K562 (cell line): ENCODE measurements around the gene DHTKD1. TPM values are rescaled to one million over a fixed set of nuclear protein-coding genes. Genes with fewer than 3 reads are reported as not detected.

Source experiments
- ATAC-seq: fragments of 200-7000 bp; cut with Tn5 transposase; 3 replicates; pipeline ENCODE4 v1.9.1; 2020; ENCODE audit warnings: moderate library complexity
- BruUV-seq: library from RNA; stranded (reverse); fragments of 400-500 nt; replicated peaks from 2 replicates; lab custom pipeline; 2021; lab: Mats Ljungman, UMichigan
- CTCF ChIA-PET: fragments of 300-600 bp; formaldehyde crosslinking; extraction: SDS; loops from one replicate; lab custom pipeline; 2021; ENCODE audit warnings: low intra/inter-chr PET ratio; lab: Yijun Ruan, JAX
- POLR2A ChIA-PET: fragments of 300-600, 350-650 bp; sonication (Branson Sonifier 250); formaldehyde crosslinking; extraction: SDS; loops from one replicate; lab custom pipeline; 2021; ENCODE audit warnings: antibody characterized with exemption, inconsistent platforms; lab: Yijun Ruan, JAX
- DNase-seq, 4 experiments: peaks; one replicate each; pipeline versions ENCODE4 v3.0.0 to v3.0.0-alpha.2; 2011 to 2018; ENCODE audit warnings: low spot score in 3 of 4, mixed read lengths in 3 of 4; ENCODE audit errors: extremely low read depth in 1 of 4
- FAIRE-seq: peaks from 2 replicates; lab custom pipeline; 2011; peaks lifted over from hg19 to GRCh38; lab: Jason Lieb, UNC
- H2AFZ ChIP-seq: 2 replicates; pipeline ENCODE4 v1.6.0; 2011; ENCODE audit warnings: low read depth, low read length, control low read depth, inconsistent platforms
- H3K27ac ChIP-seq: fragments of 200-600 bp; 3 replicates; pipeline ENCODE4 v1.8.0; 2011; ENCODE audit warnings: low read depth, mild to moderate bottlenecking, control low read depth, inconsistent platforms, low read length, moderate library complexity, mixed read lengths; ENCODE audit errors: extremely low read depth
- H3K27me3 ChIP-seq, 2 experiments: fragments of 300-600 bp in 1 of 2; 2 replicates in 1 of 2; 3 replicates in 1 of 2; pipeline versions ENCODE4 v1.6.0 to v1.8.0; 2011; ENCODE audit warnings: inconsistent platforms in 2 of 2, low read length in 2 of 2, mild to moderate bottlenecking in 1 of 2, mixed read lengths in 1 of 2, moderate library complexity in 1 of 2; ENCODE audit not compliant: control insufficient read depth in 2 of 2, insufficient read depth in 2 of 2
- H3K36me3 ChIP-seq: fragments of 300-600 bp; 3 replicates; pipeline ENCODE4 v1.8.0; 2011; ENCODE audit warnings: mild to moderate bottlenecking, low read length, inconsistent platforms; ENCODE audit not compliant: control insufficient read depth, insufficient read depth
- H3K4me1 ChIP-seq, 2 experiments: fragments of 200-600 bp in 1 of 2; replicated peaks in 1 of 2; 2 replicates in 1 of 2; 3 replicates in 1 of 2; pipeline versions ENCODE4 v1.5.1 to v1.8.0; 2011; ENCODE audit warnings: inconsistent platforms in 2 of 2, low read length in 2 of 2, mild to moderate bottlenecking in 1 of 2, mixed read lengths in 1 of 2, moderate library complexity in 1 of 2; ENCODE audit not compliant: control insufficient read depth in 2 of 2, insufficient read depth in 2 of 2
- H3K4me2 ChIP-seq: 2 replicates; pipeline ENCODE4 v1.6.1; 2011; ENCODE audit warnings: low read length, control low read depth, inconsistent platforms, mixed read lengths; ENCODE audit not compliant: insufficient read depth
- H3K4me3 ChIP-seq: fragments of 200-600 bp; sonication (generic), shearing (Covaris generic); 2 replicates; pipeline ENCODE4 v1.5.1; 2016; ENCODE audit warnings: control low read depth, inconsistent platforms
- H3K79me2 ChIP-seq: fragments of 200-600 bp; 3 replicates; pipeline ENCODE4 v1.8.0; 2011; ENCODE audit warnings: low read length, inconsistent platforms; ENCODE audit not compliant: control insufficient read depth, insufficient read depth
- H3K9ac ChIP-seq, 2 experiments: 2 replicates each; pipeline versions ENCODE4 v1.6.0 to v1.6.1; 2011; ENCODE audit warnings: low read depth in 2 of 2, low read length in 2 of 2, control low read depth in 1 of 2, inconsistent platforms in 1 of 2, mild to moderate bottlenecking in 1 of 2, mixed read lengths in 1 of 2; ENCODE audit not compliant: insufficient read depth in 1 of 2
- H3K9me1 ChIP-seq: one replicate; pipeline ENCODE4 v1.6.0; 2011; ENCODE audit warnings: inconsistent platforms, mild to moderate bottlenecking, low read length, moderate library complexity; ENCODE audit not compliant: control insufficient read depth, insufficient read depth
- H3K9me3 ChIP-seq: replicated peaks from 2 replicates; pipeline ENCODE4 v1.5.1; 2011; ENCODE audit warnings: low read depth, low read length, inconsistent platforms; ENCODE audit not compliant: control insufficient read depth, insufficient read depth
- H4K20me1 ChIP-seq: replicated peaks from 2 replicates; pipeline ENCODE4 v1.6.1; 2011; ENCODE audit warnings: low read length, inconsistent platforms, mixed read lengths; ENCODE audit not compliant: control insufficient read depth, insufficient read depth
- CEBPB ChIP-seq: fragments of 450-650 bp; IDR thresholded peaks from 2 replicates; pipeline ENCODE4 v1.6.1; 2016; ENCODE audit warnings: missing genetic modification characterization, missing compliant biosample characterization
- DPF2 ChIP-seq: fragments of 450-650 bp; IDR thresholded peaks from 2 replicates; pipeline ENCODE4 v1.6.1; 2016
- MECOM ChIP-seq: fragments of 250-450 bp; sonication (Bioruptor Pico); IDR thresholded peaks from 2 replicates; pipeline ENCODE4 v1.8.0; 2022; ENCODE audit warnings: inconsistent platforms
- MYC ChIP-seq, 2 experiments: fragments of 250-450 bp in 1 of 2; sonication (Bioruptor Pico) in 1 of 2; IDR thresholded peaks; 2 replicates each; pipeline versions ENCODE4 v1.5.1 to v1.6.1; 2012 to 2021; ENCODE audit warnings: low read depth in 2 of 2, borderline replicate concordance in 1 of 2, improper control_type of control experiment in 1 of 2, low read length in 1 of 2, mild to moderate bottlenecking in 1 of 2, moderate library complexity in 1 of 2
- NFE2L1 ChIP-seq: fragments of 450-650 bp; IDR thresholded peaks from 2 replicates; pipeline ENCODE4 v1.6.1; 2016; ENCODE audit warnings: missing genetic modification characterization, low read depth, mild to moderate bottlenecking, missing compliant biosample characterization, moderate library complexity, borderline replicate concordance
- RAD21 ChIP-seq, 2 experiments: fragments of 250-450 bp in 1 of 2; fragments of 450-650 bp in 1 of 2; sonication (Bioruptor Pico) in 1 of 2; formaldehyde crosslinking in 1 of 2; IDR thresholded peaks in 1 of 2; conservative IDR thresholded peaks in 1 of 2; 2 replicates each; pipeline versions ENCODE4 v1.4.0 to v1.8.0; 2020 to 2022; ENCODE audit warnings: mild to moderate bottlenecking in 2 of 2, moderate library complexity in 1 of 2
- THAP7 ChIP-seq: fragments of 250-450 bp; sonication (Bioruptor Pico); IDR thresholded peaks from 2 replicates; pipeline ENCODE4 v1.5.0; 2021
- U2AF2 ChIP-seq: fragments of 200-400 bp; formaldehyde crosslinking; optimal IDR thresholded peaks from 2 replicates; pipeline ENCODE3; 2017; ENCODE audit warnings: low read depth, mild to moderate bottlenecking, low read length
- ZNF133 ChIP-seq: fragments of 250-450 bp; sonication (Bioruptor Pico); IDR thresholded peaks from 2 replicates; pipeline ENCODE4 v1.4.0; 2020; ENCODE audit warnings: mild to moderate bottlenecking
- ZNF274 ChIP-seq: IDR thresholded peaks from 2 replicates; pipeline ENCODE4 v1.6.1; 2011; ENCODE audit warnings: low read depth, mild to moderate bottlenecking, low read length, moderate library complexity, borderline replicate concordance
- ZNF324 ChIP-seq: fragments of 250-450 bp; sonication (Bioruptor Pico); IDR thresholded peaks from 2 replicates; pipeline ENCODE4 v1.4.0; 2020; ENCODE audit warnings: mild to moderate bottlenecking
- ZNF583 ChIP-seq: fragments of 250-450 bp; sonication (Bioruptor Pico); IDR thresholded peaks from 2 replicates; pipeline ENCODE4 v1.4.0; 2020
- WGBS: fragments of 100-300 bp; shearing (Covaris generic); methylation state at CpG from one replicate; pipeline ENCODE4 v1.1.6; 2016; ENCODE audit warnings: low coverage, mixed read lengths; ENCODE audit not compliant: insufficient coverage; ENCODE audit errors: missing lambda C conversion rate; 5-methylcytosine and 5-hydroxymethylcytosine counted together
- in situ Hi-C: fragments of 300-500 bp; cut with MboI; formaldehyde crosslinking; loops from 4 replicates; pipeline ENCODE4 v1.15.0; 2018; ENCODE audit warnings: inconsistent platforms, mixed read lengths
- intact Hi-C: fragments of 100-400 bp; cut with micrococcal nuclease; formaldehyde crosslinking; loops from 2 replicates; pipeline ENCODE4 v1.14.2; 2022
- polyA plus RNA-seq, 8 experiments: library from polyadenylated mRNA; depleted of rRNA in 4 of 8; stranded (reverse) in 5 of 8; unstranded in 3 of 8; fragments of >200 nt; fragmentation: Nextera tagmentation in 2 of 8; fragmentation: Illumina TruSeq in 1 of 8; extraction: Ambion mirVana in 2 of 8; extraction: Trizol in 1 of 8; gene quantifications; 2 replicates each; pipeline versions ENCODE4 v1.2.1 to v1.2.3, GENCODE V29; 2011 to 2014; ENCODE audit warnings: inconsistent platforms in 1 of 8, missing spikeins in 1 of 8
- total RNA-seq, 7 experiments: library from RNA; depleted of rRNA in 6 of 7; stranded (reverse); fragments of >200 nt in 6 of 7; fragmentation: Illumina TruSeq in 2 of 7; extraction: Trizol in 2 of 7; gene quantifications; 2 replicates each; pipeline versions ENCODE4 v1.2.1 to v1.2.3, GENCODE V29; 2011 to 2021; ENCODE audit warnings: low replicate concordance in 1 of 7
- TF ChIP-seq, protein P1 (sequence below), 2 experiments: fragments of 450-650 bp in 1 of 2; sonication (generic) in 1 of 2; formaldehyde crosslinking in 1 of 2; IDR thresholded peaks; 2 replicates each; pipeline versions ENCODE4 v1.7.1 to v1.9.0; 2016 to 2022; ENCODE audit warnings: inconsistent platforms in 1 of 2, mild to moderate bottlenecking in 1 of 2, missing genetic modification reagents in 1 of 2

The DHTKD1 gene
- total and polyA plus RNA-seq, 9 of the 15 experiments (the other 6 are each of a cell fraction or from before 2014, with no cell fraction given): 3.1 to 19.7 (median 6.8) TPM

GRCh38 chr10:12045596-12045995 lies 23.2 kb upstream of the DHTKD1 start:
- H3K4me1 ChIP-seq: peaks cover 5 to 11% of the 10 kb centered on the region in 2 experiments; a peak in 4 of 5 replicates
- H3K27me3 ChIP-seq: no peaks in the 10 kb centered on the region
- H4K20me1 ChIP-seq: no peaks in the 10 kb centered on the region
- peak overlapping the region; percentile 34; the same call in 1 of the 2 replicates for H2AFZ ChIP-seq
- intact Hi-C loops: loop anchor here (10.0 kb wide), 2 partner anchors 149 to 151 kb away; partner anchors contain the start of genes CDC123 and NUDT5
- H3K27ac ChIP-seq: no peak overlapping the region
- FAIRE-seq: no peak
- H3K9me3 ChIP-seq: peaks cover 4% of the 10 kb centered on the region; the same call in 1 of the 2 replicates
- CTCF ChIA-PET: no interaction called here
- ATAC-seq: no peak
- 77% methylated on average over 5 of the region's 5 CpGs for WGBS
- peaks cover 20% of the 10 kb centered on the region for H3K79me2 ChIP-seq
- POLR2A ChIA-PET: interaction anchor here (1.3 kb wide), 1 partner anchor 10 kb away, joined by 5 read pairs; no protein-coding TSS in a partner anchor
- H3K4me2 ChIP-seq: no peak overlapping the region
- no peak overlapping the region for H3K9ac ChIP-seq
- no TSS peak for BruUV-seq
- DNase-seq: no peak
- no peak overlapping the region for H3K4me3 ChIP-seq
- H3K36me3 ChIP-seq: no peaks in the 10 kb centered on the region
- in situ Hi-C loops: no loop called here
- H3K9me1 ChIP-seq: no peaks in the 10 kb centered on the region
- TF ChIP-seq DPF2 (no peak), RAD21 (CRISPR knock-in tag; conservative IDR thresholded peaks at IDR 0.05 in 1 of 2, IDR thresholded peaks at IDR 0.05 in 1 of 2) (no peak), ZNF133 (no peak), MYC (IDR thresholded peaks at IDR 0.05; ENCODE audit: low read depth, low read length) (no peak), MYC (CRISPR knock-in tag; IDR thresholded peaks at IDR 0.05; ENCODE audit: borderline replicate concordance, low read depth) (no peak), U2AF2 (no peak), ZNF583 (CRISPR knock-in tag) (no peak), THAP7 (CRISPR knock-in tag) (no peak), ZNF274 (no peak), ZNF324 (CRISPR knock-in tag) (no peak), CEBPB (tag) (no peak), MECOM (no peak), NFE2L1 (tag) (no peak)
- TF ChIP-seq, protein P1, sequence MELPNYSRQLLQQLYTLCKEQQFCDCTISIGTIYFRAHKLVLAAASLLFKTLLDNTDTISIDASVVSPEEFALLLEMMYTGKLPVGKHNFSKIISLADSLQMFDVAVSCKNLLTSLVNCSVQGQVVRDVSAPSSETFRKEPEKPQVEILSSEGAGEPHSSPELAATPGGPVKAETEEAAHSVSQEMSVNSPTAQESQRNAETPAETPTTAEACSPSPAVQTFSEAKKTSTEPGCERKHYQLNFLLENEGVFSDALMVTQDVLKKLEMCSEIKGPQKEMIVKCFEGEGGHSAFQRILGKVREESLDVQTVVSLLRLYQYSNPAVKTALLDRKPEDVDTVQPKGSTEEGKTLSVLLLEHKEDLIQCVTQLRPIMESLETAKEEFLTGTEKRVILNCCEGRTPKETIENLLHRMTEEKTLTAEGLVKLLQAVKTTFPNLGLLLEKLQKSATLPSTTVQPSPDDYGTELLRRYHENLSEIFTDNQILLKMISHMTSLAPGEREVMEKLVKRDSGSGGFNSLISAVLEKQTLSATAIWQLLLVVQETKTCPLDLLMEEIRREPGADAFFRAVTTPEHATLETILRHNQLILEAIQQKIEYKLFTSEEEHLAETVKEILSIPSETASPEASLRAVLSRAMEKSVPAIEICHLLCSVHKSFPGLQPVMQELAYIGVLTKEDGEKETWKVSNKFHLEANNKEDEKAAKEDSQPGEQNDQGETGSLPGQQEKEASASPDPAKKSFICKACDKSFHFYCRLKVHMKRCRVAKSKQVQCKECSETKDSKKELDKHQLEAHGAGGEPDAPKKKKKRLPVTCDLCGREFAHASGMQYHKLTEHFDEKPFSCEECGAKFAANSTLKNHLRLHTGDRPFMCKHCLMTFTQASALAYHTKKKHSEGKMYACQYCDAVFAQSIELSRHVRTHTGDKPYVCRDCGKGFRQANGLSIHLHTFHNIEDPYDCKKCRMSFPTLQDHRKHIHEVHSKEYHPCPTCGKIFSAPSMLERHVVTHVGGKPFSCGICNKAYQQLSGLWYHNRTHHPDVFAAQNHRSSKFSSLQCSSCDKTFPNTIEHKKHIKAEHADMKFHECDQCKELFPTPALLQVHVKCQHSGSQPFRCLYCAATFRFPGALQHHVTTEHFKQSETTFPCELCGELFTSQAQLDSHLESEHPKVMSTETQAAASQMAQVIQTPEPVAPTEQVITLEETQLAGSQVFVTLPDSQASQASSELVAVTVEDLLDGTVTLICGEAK (IDR thresholded peaks at IDR 0.05): no peak
- TF ChIP-seq, protein P1 (CRISPR knock-in tag; IDR thresholded peaks at IDR 0.05): no peak
